Measurements from ENCODE around the gene IGFBPL1. TPM values are rescaled to one million over a fixed set of nuclear protein-coding genes. Genes with fewer than 3 reads are reported as not detected.

IGFBPL1 gene
- total RNA-seq, 2 experiments from 2014 or later: not detected

DNA sequence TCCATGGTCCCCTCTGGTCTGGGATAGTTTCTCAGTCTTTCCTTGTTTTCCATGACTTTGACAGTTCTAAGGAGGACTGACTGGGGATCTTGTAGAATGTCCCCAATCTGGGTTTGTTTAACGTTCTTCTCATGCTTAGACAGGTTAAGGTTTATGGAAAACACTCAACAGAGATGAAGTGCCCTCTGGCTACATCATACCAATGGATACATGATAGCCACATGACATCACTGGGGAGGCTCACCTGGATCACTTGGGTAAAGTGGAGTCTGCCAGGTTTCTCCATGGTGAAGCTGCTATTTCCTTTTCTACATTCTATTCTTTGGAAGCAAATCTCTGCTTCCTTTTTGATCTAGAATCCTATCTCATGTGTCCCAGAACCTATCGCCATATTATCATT, 55.5 kb downstream of the IGFBPL1 start:
- Histone ChIP-seq H2AFZ (ENCODE audit: low read length) (no peak overlapping the region), H3K36me3 (ENCODE audit: insufficient read depth, low read length) (no peaks in the 10 kb centered on the region), H3K27ac (ENCODE audit: low read depth, low read length, poor library complexity, severe bottlenecking) (no peak overlapping the region), H4K20me1 (ENCODE audit: insufficient read depth, low read length) (no peaks in the 10 kb centered on the region), H3K9me3 (ENCODE audit: low read length) (no peaks in the 10 kb centered on the region), H3K4me2 (ENCODE audit: low read length) (no peak overlapping the region), H3K79me2 (ENCODE audit: insufficient read depth, low read depth, low read length) (no peaks in the 10 kb centered on the region), H3K9me2 (ENCODE audit: insufficient read depth, low read length) (no peaks in the 10 kb centered on the region), H3K4me1 (ENCODE audit: insufficient read depth, low read length, poor library complexity, severe bottlenecking) (no peaks in the 10 kb centered on the region), H3K4me3 (ENCODE audit: low read depth, low read length, poor library complexity, severe bottlenecking) (no peak overlapping the region)
- no peak for DNase-seq (ENCODE audit: low spot score)
- no TSS peak for BruUV-seq (replicated peaks)
- ChIA-PET CTCF (ENCODE audit: unreplicated experiment) (no interaction called here), POLR2A (no interaction called here)
- intact Hi-C loops (cut with micrococcal nuclease; ENCODE audit: unreplicated experiment): no loop called here
- TF ChIP-seq CTCF (conservative IDR thresholded peaks at IDR 0.05; ENCODE audit: low read length) (no peak), EZH2phosphoT487 (IDR thresholded peaks at IDR 0.05; ENCODE audit: borderline replicate concordance, low read depth, low read length) (no peak)

GRCh38 chr9:38367898-38368297, 56.4 kb downstream of the IGFBPL1 start:
- no TSS peak for BruUV-seq (replicated peaks)
- DNase-seq (ENCODE audit: low spot score): no peak
- intact Hi-C loops (cut with micrococcal nuclease; ENCODE audit: unreplicated experiment): no loop called here
- no peaks in the 10 kb centered on the region for H3K4me1 ChIP-seq (ENCODE audit: insufficient read depth, low read length, poor library complexity, severe bottlenecking)
- TF ChIP-seq EZH2phosphoT487 (IDR thresholded peaks at IDR 0.05; ENCODE audit: borderline replicate concordance, low read depth, low read length) (no peak), CTCF (conservative IDR thresholded peaks at IDR 0.05; ENCODE audit: low read length) (no peak)
- H3K27ac ChIP-seq (ENCODE audit: low read depth, low read length, poor library complexity, severe bottlenecking): no peak overlapping the region
- H3K36me3 ChIP-seq (ENCODE audit: insufficient read depth, low read length): no peaks in the 10 kb centered on the region
- POLR2A ChIA-PET: no interaction called here
- no peaks in the 10 kb centered on the region for H4K20me1 ChIP-seq (ENCODE audit: insufficient read depth, low read length)
- H3K79me2 ChIP-seq (ENCODE audit: insufficient read depth, low read depth, low read length): no peaks in the 10 kb centered on the region
- H3K4me3 ChIP-seq (ENCODE audit: low read depth, low read length, poor library complexity, severe bottlenecking): no peak overlapping the region
- H3K9me3 ChIP-seq (ENCODE audit: low read length): no peaks in the 10 kb centered on the region
- no peak overlapping the region for H2AFZ ChIP-seq (ENCODE audit: low read length)
- no peak overlapping the region for H3K4me2 ChIP-seq (ENCODE audit: low read length)
- H3K9me2 ChIP-seq (ENCODE audit: insufficient read depth, low read length): no peaks in the 10 kb centered on the region
- CTCF ChIA-PET (ENCODE audit: unreplicated experiment): no interaction called here

DNA sequence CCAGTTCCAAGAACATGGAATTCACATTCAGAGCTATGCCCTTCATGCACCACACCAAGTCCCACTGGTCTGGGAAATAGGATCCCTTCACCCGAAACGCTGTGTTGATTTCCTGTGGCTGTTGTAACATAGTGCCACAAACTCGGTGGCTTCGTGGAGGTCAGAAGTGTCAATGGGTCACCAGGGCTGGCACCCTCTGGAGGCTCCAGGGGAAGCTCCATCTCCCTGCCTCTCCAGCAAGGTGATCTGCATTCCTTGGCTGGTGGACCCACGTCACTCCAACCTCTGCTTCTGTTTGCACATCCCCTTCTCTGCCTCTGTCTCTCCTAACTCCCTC, 60.7 kb downstream of the IGFBPL1 start:
- no peaks in the 10 kb centered on the region for H3K4me1 ChIP-seq (ENCODE audit: insufficient read depth, low read length, poor library complexity, severe bottlenecking)
- CTCF ChIA-PET (ENCODE audit: unreplicated experiment): no interaction called here
- intact Hi-C loops (cut with micrococcal nuclease; ENCODE audit: unreplicated experiment): no loop called here
- POLR2A ChIA-PET: no interaction called here
- no peak overlapping the region for H3K4me2 ChIP-seq (ENCODE audit: low read length)
- no peaks in the 10 kb centered on the region for H3K36me3 ChIP-seq (ENCODE audit: insufficient read depth, low read length)
- H3K79me2 ChIP-seq (ENCODE audit: insufficient read depth, low read depth, low read length): no peaks in the 10 kb centered on the region
- H4K20me1 ChIP-seq (ENCODE audit: insufficient read depth, low read length): no peaks in the 10 kb centered on the region
- TF ChIP-seq CTCF (conservative IDR thresholded peaks at IDR 0.05; ENCODE audit: low read length) (no peak), EZH2phosphoT487 (IDR thresholded peaks at IDR 0.05; ENCODE audit: borderline replicate concordance, low read depth, low read length) (no peak)
- H2AFZ ChIP-seq (ENCODE audit: low read length): no peak overlapping the region
- H3K9me2 ChIP-seq (ENCODE audit: insufficient read depth, low read length): no peaks in the 10 kb centered on the region
- no peak for DNase-seq (ENCODE audit: low spot score)
- no peak overlapping the region for H3K27ac ChIP-seq (ENCODE audit: low read depth, low read length, poor library complexity, severe bottlenecking)
- no peak overlapping the region for H3K4me3 ChIP-seq (ENCODE audit: low read depth, low read length, poor library complexity, severe bottlenecking)
- no peaks in the 10 kb centered on the region for H3K9me3 ChIP-seq (ENCODE audit: low read length)
- no TSS peak for BruUV-seq (replicated peaks)
